DOHH2 (cell line): ENCODE results near the gene CR1.
"Not testable (repeated sequence)": the region's sequence is repeated elsewhere in the genome, so short reads cannot be mapped to it uniquely, and the experiment has no call there.

Experiments
- H3F3A ChIP-seq: fragments of 200-600 bp; sonication (generic), shearing (Covaris generic); 2 replicates; pipeline ENCODE4 v1.6.0; 2016; ENCODE audit warnings: antibody characterized with exemption, mild to moderate bottlenecking; ENCODE audit not compliant: control insufficient read depth, insufficient read depth
- H3K27ac ChIP-seq: fragments of 200-600 bp; sonication (generic); 2 replicates; pipeline ENCODE4 v1.5.1; 2014; ENCODE audit warnings: low read depth, mild to moderate bottlenecking, low read length, moderate library complexity
- H3K27me3 ChIP-seq: fragments of 200-600 bp; sonication (generic); 2 replicates; pipeline ENCODE4 v1.6.1; 2014; ENCODE audit warnings: mild to moderate bottlenecking, low read length, mixed read lengths; ENCODE audit not compliant: control insufficient read depth
- H3K36me3 ChIP-seq: fragments of 200-600 bp; sonication (generic); 2 replicates; pipeline ENCODE4 v1.6.1; 2014; ENCODE audit warnings: mild to moderate bottlenecking, low read length, moderate library complexity, mixed read lengths; ENCODE audit not compliant: control insufficient read depth
- H3K4me1 ChIP-seq: fragments of 200-600 bp; sonication (generic); 2 replicates; pipeline ENCODE4 v1.6.1; 2014; ENCODE audit warnings: mild to moderate bottlenecking, low read length, mixed read lengths; ENCODE audit not compliant: control insufficient read depth
- H3K4me2 ChIP-seq: fragments of 200-600 bp; sonication (generic); 2 replicates; pipeline ENCODE4 v1.6.0; 2014; ENCODE audit warnings: mild to moderate bottlenecking, low read length, moderate library complexity
- H3K4me3 ChIP-seq: fragments of 200-600 bp; sonication (generic); 2 replicates; pipeline ENCODE4 v1.5.1; 2014; ENCODE audit warnings: mild to moderate bottlenecking, low read length, mixed read lengths
- H3K79me2 ChIP-seq: fragments of 200-600 bp; sonication (generic); 2 replicates; pipeline ENCODE4 v1.6.1; 2014; ENCODE audit warnings: mild to moderate bottlenecking, low read length, mixed read lengths; ENCODE audit not compliant: control insufficient read depth
- H3K9me2 ChIP-seq: fragments of 200-600 bp; sonication (generic); replicated peaks from 2 replicates; pipeline ENCODE4 v1.6.1; 2014; ENCODE audit warnings: mild to moderate bottlenecking, low read length, mixed read lengths; ENCODE audit not compliant: control insufficient read depth
- H3K9me3 ChIP-seq: fragments of 200-600 bp; sonication (generic); 2 replicates; pipeline ENCODE4 v1.6.1; 2014; ENCODE audit warnings: antibody characterized with exemption, low read length, mixed read lengths; ENCODE audit not compliant: control insufficient read depth, insufficient read depth
- H4K20me1 ChIP-seq: fragments of 200-600 bp; sonication (generic); 2 replicates; pipeline ENCODE4 v1.6.0; 2014; ENCODE audit warnings: low read depth, mild to moderate bottlenecking, antibody characterized with exemption, low read length, moderate library complexity; ENCODE audit not compliant: control insufficient read depth, insufficient read depth
- EZH2phosphoT487 ChIP-seq: fragments of 200-600 bp; sonication (generic); IDR thresholded peaks from 2 replicates; pipeline ENCODE4 v1.6.1; 2017; ENCODE audit warnings: borderline replicate concordance, mild to moderate bottlenecking, antibody characterized with exemption, low read length, moderate library complexity, mixed read lengths
- TF ChIP-seq, protein P1 (sequence below): fragments of 200-600 bp; sonication (generic); IDR thresholded peaks from one replicate; pipeline ENCODE4 v1.5.1; 2014; ENCODE audit warnings: antibody characterized with exemption, mild to moderate bottlenecking, low read depth, low read length; ENCODE audit not compliant: poor library complexity, severe bottlenecking

The CR1 gene

DNA sequence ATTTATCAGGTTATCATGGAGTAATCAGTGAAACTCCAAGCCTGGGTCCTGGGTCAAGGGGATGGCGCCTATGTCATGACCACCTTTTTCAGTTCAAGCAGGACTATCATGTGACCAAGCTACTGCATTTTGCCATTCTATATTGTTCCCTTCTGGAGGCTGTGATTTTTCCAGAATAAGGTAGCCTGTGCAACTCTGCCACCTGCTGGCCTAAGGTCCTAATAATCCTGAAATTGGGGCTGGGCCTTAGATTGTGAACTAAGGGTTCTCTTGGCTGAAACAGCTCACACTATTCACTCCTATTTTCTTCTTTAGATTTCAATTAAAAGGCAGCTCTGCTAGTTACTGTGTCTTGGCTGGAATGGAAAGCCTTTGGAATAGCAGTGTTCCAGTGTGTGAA, 32.4 kb downstream of the CR1 start:
- H3K9me2 ChIP-seq, H4K20me1 ChIP-seq, H3K36me3 ChIP-seq, H3K79me2 ChIP-seq, H3F3A ChIP-seq, H3K4me2 ChIP-seq, H3K4me1 ChIP-seq, H3K27ac ChIP-seq, H3K4me3 ChIP-seq, H3K27me3 ChIP-seq, H3K9me3 ChIP-seq: not testable (repeated sequence)

GRCh38 chr1:207536263-207536662, 40.3 kb downstream of the CR1 start:
- H3K4me1 ChIP-seq, H3K9me3 ChIP-seq, H3K36me3 ChIP-seq, H3K27ac ChIP-seq, H4K20me1 ChIP-seq, H3K4me3 ChIP-seq, H3K79me2 ChIP-seq, H3K27me3 ChIP-seq, H3F3A ChIP-seq, H3K4me2 ChIP-seq, H3K9me2 ChIP-seq: not testable (repeated sequence)

DNA sequence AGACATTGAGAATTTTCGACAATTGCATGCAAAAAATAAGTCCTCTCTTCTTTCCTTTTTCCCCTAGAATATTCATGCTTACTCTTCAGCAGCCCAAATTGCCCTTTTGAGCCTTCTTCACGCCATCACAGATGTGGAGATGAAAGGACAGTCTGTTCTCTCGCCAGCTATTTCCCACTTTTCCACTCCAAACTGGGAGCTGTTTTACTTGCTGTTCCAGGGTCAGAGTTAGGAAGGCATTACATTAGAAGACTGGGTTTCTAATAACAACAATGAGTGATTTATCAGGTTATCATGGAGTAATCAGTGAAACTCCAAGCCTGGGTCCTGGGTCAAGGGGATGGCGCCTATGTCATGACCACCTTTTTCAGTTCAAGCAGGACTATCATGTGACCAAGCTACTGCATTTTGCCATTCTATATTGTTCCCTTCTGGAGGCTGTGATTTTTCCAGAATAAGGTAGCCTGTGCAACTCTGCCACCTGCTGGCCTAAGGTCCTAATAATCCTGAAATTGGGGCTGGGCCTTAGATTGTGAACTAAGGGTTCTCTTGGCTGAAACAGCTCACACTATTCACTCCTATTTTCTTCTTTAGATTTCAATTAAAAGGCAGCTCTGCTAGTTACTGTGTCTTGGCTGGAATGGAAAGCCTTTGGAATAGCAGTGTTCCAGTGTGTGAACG, 50.9 kb downstream of the CR1 start:
- not testable (repeated sequence) for H3F3A ChIP-seq, H3K27me3 ChIP-seq, H3K9me3 ChIP-seq, H3K9me2 ChIP-seq, H3K4me2 ChIP-seq, H3K36me3 ChIP-seq, H3K4me3 ChIP-seq, H3K4me1 ChIP-seq, H3K79me2 ChIP-seq, H4K20me1 ChIP-seq, H3K27ac ChIP-seq

GRCh38 chr1:207554823-207555222, 58.9 kb downstream of the CR1 start:
- not testable (repeated sequence) for H3K79me2 ChIP-seq, H3K4me2 ChIP-seq, H3K27me3 ChIP-seq, H3K4me1 ChIP-seq, H3K9me3 ChIP-seq, H3K36me3 ChIP-seq, H3K27ac ChIP-seq, H3K4me3 ChIP-seq, H3K9me2 ChIP-seq, H4K20me1 ChIP-seq, H3F3A ChIP-seq

DNA sequence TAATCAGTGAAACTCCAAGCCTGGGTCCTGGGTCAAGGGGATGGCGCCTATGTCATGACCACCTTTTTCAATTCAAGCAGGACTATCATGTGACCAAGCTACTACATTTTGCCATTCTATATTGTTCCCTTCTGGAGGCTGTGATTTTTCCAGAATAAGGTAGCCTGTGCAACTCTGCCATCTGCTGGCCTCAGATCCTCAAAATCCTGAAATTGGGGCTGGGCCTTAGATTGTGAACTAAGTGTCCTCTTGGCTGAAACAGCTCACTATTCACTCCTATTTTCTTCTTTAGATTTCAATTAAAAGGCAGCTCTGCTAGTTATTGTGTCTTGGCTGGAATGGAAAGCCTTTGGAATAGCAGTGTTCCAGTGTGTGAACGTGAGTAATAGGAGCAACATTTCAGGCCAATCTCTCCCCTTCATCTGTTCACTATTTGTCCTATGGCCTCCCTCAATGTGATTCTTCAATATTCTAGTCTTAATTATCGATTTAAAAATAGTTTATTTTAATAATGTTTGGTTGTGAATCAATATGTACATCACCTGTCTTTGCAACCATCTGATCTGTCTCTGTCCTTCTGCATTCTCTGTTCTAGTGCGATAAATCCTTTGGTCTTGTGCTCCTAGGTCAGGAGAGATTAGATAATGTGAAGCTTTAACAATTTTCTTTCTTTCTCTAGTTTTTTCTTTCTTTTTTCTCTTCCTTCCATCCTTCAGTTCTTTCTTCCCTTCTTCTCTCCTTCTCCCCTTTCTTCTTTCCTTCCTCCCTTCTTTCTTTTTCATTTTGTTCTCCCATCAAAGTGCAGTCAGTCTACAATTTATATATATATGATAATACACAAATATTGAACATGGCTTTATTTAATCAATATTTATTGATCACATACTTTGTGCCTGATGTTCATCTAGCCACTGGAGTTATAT, 69.8 kb downstream of the CR1 start:
- H4K20me1 ChIP-seq: no peaks in the 10 kb centered on the region

DNA sequence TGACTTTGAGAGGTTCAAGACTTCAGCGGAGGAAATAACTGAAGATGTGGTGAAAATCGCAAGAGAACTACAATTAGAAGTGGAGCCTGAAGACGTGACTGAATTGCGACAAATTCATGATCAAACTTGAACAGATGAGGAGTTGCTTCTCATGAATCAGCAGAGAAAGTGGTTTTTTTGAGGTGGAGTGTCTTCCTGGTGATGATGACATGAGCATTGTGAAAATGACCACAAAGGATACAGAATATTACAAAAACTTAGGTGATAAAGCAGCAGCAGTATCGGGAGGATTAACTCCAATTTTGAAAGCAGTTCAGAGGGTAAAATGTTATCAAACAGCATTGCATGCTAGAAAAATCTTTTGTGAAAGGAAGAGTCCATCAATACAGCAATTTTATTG, 76.0 kb downstream of the CR1 start:
- not testable (repeated sequence) for H3K27me3 ChIP-seq, H3K79me2 ChIP-seq, H3F3A ChIP-seq, H3K4me3 ChIP-seq, H3K4me2 ChIP-seq, H3K9me3 ChIP-seq, H3K9me2 ChIP-seq, H3K27ac ChIP-seq, H3K36me3 ChIP-seq, H4K20me1 ChIP-seq, H3K4me1 ChIP-seq

More for the DNA sequence above, 69.8 kb downstream of the CR1 start:
- no peak overlapping the region for H3K4me3 ChIP-seq
- no peaks in the 10 kb centered on the region for H3K27me3 ChIP-seq
- TF ChIP-seq, protein P1, sequence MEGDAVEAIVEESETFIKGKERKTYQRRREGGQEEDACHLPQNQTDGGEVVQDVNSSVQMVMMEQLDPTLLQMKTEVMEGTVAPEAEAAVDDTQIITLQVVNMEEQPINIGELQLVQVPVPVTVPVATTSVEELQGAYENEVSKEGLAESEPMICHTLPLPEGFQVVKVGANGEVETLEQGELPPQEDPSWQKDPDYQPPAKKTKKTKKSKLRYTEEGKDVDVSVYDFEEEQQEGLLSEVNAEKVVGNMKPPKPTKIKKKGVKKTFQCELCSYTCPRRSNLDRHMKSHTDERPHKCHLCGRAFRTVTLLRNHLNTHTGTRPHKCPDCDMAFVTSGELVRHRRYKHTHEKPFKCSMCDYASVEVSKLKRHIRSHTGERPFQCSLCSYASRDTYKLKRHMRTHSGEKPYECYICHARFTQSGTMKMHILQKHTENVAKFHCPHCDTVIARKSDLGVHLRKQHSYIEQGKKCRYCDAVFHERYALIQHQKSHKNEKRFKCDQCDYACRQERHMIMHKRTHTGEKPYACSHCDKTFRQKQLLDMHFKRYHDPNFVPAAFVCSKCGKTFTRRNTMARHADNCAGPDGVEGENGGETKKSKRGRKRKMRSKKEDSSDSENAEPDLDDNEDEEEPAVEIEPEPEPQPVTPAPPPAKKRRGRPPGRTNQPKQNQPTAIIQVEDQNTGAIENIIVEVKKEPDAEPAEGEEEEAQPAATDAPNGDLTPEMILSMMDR: peak; percentile 26
- TF ChIP-seq EZH2phosphoT487: no peak
- no peaks in the 10 kb centered on the region for H3K4me1 ChIP-seq
- no peaks in the 10 kb centered on the region for H3K79me2 ChIP-seq
- no peak overlapping the region for H3K27ac ChIP-seq
- H3K9me3 ChIP-seq: no peaks in the 10 kb centered on the region
- no peaks in the 10 kb centered on the region for H3K36me3 ChIP-seq
- H3K9me2 ChIP-seq: no peaks in the 10 kb centered on the region
- H3F3A ChIP-seq: no peaks in the 10 kb centered on the region
- no peak overlapping the region for H3K4me2 ChIP-seq

- not testable (repeated sequence) for H3K27ac ChIP-seq, H3K36me3 ChIP-seq
These were observed 77.1 kb downstream of the CR1 start for GRCh38 chr1:207573074-207573473.

More at GRCh38 chr1:207573074-207573473, 77.1 kb downstream of the CR1 start:
- not testable (repeated sequence) for H3F3A ChIP-seq, H3K4me1 ChIP-seq, H3K4me3 ChIP-seq, H3K27me3 ChIP-seq, H3K4me2 ChIP-seq, H3K79me2 ChIP-seq, H4K20me1 ChIP-seq, H3K9me3 ChIP-seq, H3K9me2 ChIP-seq
